PC-3 (cell line): ENCODE results near the gene SGMS1.

ENCODE experiments used
- EZH2phosphoT487 ChIP-seq: fragments of 300-600 bp; sonication (generic); IDR thresholded peaks from 2 replicates; pipeline ENCODE4 v1.6.1; 2018; ENCODE audit warnings: mild to moderate bottlenecking, antibody characterized with exemption, low read length, borderline replicate concordance
- TF ChIP-seq, protein P1 (sequence below): fragments of 300-600 bp; sonication (generic); conservative IDR thresholded peaks from 2 replicates; pipeline ENCODE4 v1.5.1; 2017; ENCODE audit warnings: antibody characterized with exemption, low read depth, mild to moderate bottlenecking, low read length

DNA sequence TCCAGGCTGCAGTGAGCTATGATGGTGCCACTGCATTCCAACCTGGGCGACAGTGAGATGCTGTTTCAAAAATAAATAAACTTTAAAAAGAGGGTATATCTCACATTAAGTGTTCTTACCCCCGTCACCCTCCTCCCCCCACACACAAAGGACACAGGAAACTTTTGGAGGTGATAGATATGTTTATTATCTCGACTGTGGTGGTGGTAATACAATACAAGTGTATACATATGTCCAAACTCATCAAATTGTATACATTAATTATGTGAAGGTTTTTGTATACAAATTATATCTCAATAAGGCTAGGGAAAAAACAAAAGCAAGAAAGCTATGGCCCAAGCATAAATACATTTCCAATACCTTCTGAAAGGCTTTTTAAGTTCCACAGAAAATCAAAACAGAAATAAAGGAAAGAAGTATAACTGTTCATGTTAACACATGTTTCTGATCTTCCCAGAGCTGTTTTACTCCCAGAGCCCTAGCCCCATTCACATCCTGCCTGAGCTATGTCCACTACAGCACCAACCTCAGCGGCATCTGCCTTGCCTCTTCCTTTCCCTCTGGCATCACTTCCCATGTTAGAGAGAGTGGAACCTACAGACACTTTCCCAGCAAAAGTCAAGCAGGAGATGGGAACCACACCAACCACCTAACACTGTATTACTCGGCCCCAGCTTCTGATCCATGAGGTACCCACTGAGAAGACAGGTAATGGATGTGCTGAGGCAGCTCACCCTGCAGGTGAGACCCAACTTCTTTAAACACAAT lies 48.1 kb downstream of the SGMS1 start:
- TF ChIP-seq, protein P1, sequence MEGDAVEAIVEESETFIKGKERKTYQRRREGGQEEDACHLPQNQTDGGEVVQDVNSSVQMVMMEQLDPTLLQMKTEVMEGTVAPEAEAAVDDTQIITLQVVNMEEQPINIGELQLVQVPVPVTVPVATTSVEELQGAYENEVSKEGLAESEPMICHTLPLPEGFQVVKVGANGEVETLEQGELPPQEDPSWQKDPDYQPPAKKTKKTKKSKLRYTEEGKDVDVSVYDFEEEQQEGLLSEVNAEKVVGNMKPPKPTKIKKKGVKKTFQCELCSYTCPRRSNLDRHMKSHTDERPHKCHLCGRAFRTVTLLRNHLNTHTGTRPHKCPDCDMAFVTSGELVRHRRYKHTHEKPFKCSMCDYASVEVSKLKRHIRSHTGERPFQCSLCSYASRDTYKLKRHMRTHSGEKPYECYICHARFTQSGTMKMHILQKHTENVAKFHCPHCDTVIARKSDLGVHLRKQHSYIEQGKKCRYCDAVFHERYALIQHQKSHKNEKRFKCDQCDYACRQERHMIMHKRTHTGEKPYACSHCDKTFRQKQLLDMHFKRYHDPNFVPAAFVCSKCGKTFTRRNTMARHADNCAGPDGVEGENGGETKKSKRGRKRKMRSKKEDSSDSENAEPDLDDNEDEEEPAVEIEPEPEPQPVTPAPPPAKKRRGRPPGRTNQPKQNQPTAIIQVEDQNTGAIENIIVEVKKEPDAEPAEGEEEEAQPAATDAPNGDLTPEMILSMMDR = no peak
- no peak for TF ChIP-seq EZH2phosphoT487
